C4-2B (cell line): ENCODE measurements around the gene MAST4.

ENCODE experiments used
- H3K27ac ChIP-seq: fragments of 450-650 bp; 2 replicates; pipeline ENCODE4 v1.5.1; 2017
- CTCF ChIP-seq: fragments of 450-650 bp; conservative IDR thresholded peaks from 2 replicates; pipeline ENCODE4 v1.5.1; 2017; ENCODE audit warnings: mild to moderate bottlenecking
- ZFX ChIP-seq: fragments of 450-650 bp; IDR thresholded peaks from 2 replicates; pipeline ENCODE4 v1.6.1; 2017

Gene MAST4

GRCh38 chr5:66710557-66711088, 114.4 kb downstream of the MAST4 start:
- TF ChIP-seq ZFX = no peak
- no peak for TF ChIP-seq CTCF
- no peak overlapping the region for H3K27ac ChIP-seq

- TF ChIP-seq ZFX (no peak), CTCF (no peak)
- H3K27ac ChIP-seq = no peak overlapping the region
These were observed 117.8 kb downstream of the MAST4 start for GRCh38 chr5:66713998-66714397.

GRCh38 chr5:66717455-66718373, 121.5 kb downstream of the MAST4 start:
- TF ChIP-seq ZFX = no peak
- TF ChIP-seq CTCF = no peak
- H3K27ac ChIP-seq = no peak overlapping the region

- no peak overlapping the region for H3K27ac ChIP-seq
These were observed 122.3 kb downstream of the MAST4 start for GRCh38 chr5:66718374-66719002.

GRCh38 chr5:66720780-66721179, 124.6 kb downstream of the MAST4 start:
- TF ChIP-seq CTCF (no peak), ZFX (no peak)
- no peak overlapping the region for H3K27ac ChIP-seq

More at GRCh38 chr5:66718374-66719002, 122.3 kb downstream of the MAST4 start:
- TF ChIP-seq ZFX = no peak
- no peak for TF ChIP-seq CTCF

- no peak overlapping the region for H3K27ac ChIP-seq
- TF ChIP-seq CTCF (no peak), ZFX (no peak)
These were observed 126.5 kb downstream of the MAST4 start for GRCh38 chr5:66722686-66723085.
